ENCODE results near the gene CFAP299.

Gene CFAP299

GRCh38 chr4:80963051-80963450 lies 627.5 kb downstream of the CFAP299 start:
- no peak for DNase-seq

GRCh38 chr4:80967346-80967745 lies 631.8 kb downstream of the CFAP299 start:
- DNase-seq: no peak

DNA sequence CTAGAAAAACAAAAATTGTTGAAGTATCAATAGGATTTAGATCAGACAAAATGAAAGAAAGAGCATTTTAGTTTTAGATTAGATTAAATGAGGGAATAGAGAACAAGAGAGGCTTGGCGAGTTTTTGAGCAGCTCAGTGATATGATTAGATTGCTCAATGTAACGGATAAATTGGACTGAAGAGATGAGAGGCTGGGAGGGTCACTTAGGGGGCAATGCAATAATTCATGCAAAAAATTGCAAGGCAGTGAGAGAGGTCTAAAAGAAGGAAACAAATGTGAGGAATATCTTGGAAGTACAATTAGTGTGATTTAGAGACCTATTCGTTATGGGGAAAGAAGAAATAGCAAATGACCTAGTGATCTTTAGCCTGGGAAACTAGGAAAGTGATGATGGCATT lies 644.7 kb downstream of the CFAP299 start:
- DNase-seq: no peak

DNA sequence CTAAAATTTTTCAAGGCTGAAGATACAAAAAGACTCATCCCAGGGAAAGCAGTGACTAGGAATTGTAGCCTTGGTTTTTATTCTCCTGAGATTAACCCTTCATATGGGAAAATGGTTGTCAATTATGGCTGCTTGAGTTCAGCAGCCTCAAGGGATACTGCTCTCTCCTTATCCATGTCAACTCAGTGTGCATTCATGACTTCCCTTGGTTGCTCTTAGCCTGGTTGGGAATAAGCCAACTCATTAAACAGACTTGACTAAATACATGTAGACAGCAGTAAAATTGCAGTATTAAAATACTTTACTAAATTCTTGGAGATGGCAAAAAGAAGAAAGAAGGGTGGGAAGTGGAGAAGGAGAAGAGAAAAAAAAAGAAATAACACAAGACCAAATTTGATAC lies 650.5 kb downstream of the CFAP299 start:
- no peak for DNase-seq

GRCh38 chr4:80989921-80990544 lies 654.5 kb downstream of the CFAP299 start:
- DNase-seq: peak; percentile 77

DNA sequence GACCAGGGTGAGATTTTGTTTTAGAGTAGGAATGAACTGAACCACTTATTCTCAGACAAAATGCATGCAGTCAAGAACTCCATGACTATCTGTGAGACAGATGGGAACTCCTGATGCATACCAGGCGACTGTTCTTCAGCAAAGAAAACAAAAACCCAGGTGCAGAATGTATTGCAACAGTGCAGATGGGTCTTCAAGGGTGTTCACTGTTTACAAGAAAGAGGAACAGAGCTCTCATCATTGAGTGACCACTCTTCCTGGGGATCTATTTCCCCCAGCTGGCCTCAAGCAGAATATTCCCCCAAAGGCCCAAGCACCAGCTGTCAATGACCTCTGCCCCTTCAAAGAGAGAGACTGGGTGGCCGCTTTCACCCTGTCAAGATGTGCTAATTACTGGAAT lies 655.3 kb downstream of the CFAP299 start:
- DNase-seq: no peak

DNA sequence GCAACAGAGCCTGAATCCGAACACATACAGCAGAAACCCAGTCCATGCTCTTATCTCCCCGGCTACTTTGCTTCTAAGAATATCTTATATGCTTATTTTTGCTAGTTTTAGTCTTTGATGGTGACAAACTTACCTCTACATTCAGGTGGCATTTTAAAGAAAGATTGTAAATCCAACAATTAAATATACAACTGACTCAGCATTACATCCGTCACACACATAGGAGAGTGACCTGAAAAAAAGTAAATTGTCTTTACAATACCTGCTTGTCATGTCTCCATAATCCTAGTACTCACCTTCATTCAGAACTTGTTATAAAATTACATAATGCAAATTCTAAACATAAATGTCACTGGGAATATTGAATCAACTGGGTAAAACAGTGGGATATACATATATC lies 664.4 kb downstream of the CFAP299 start:
- no peak for DNase-seq

DNA sequence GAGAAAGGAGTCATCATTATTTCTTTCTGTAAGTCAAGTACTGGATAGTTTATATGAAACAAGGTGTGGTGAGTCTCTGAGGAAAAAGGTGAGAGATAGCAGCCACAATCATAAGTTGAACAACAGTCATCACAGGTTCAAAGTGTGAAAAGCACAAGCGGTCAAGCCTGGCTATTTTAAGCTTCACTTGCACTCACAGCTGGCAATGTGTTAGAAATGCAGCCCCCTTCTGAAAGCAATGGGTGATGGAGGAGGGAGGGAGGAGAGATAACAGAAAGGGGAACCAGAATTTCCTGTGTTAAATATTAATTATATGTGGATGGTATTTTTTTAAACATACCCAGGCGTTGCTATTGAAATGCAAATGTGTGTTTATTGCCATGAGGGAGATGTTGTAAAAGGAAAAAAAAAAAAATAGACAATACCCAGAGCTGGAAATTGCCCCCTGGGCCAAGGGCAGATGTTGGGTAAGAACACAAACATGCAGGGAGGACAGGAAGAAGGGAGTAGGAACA lies 668.1 kb downstream of the CFAP299 start:
- peak; percentile 7 for DNase-seq

GRCh38 chr4:81007417-81007816 lies 671.9 kb downstream of the CFAP299 start:
- no peak for DNase-seq
